HepG2 (cell line): Measurements from ENCODE around the gene P2RX7. TPM values are rescaled to one million over a fixed set of nuclear protein-coding genes. Genes with fewer than 3 reads are reported as not detected.

ENCODE experiments used
- ATAC-seq: fragments of 200-7000 bp; cut with Tn5 transposase; 3 replicates; pipeline ENCODE4 v1.9.1; 2020; ENCODE audit warnings: mild to moderate bottlenecking, moderate library complexity
- BruUV-seq: library from RNA; stranded (reverse); fragments of 400-500 nt; replicated peaks from 2 replicates; lab custom pipeline; 2021; lab: Mats Ljungman, UMichigan
- CTCF ChIA-PET: fragments of 300-600 bp; formaldehyde crosslinking; extraction: SDS; loops from one replicate; lab custom pipeline; 2021; ENCODE audit warnings: low total read pairs, inconsistent platforms, low intra/inter-chr PET ratio; lab: Yijun Ruan, JAX
- POLR2A ChIA-PET: fragments of 350-600 bp; sonication (Branson Sonifier 250); formaldehyde crosslinking; loops from one replicate; lab custom pipeline; 2020; ENCODE audit warnings: antibody characterized with exemption, inconsistent platforms; lab: Yijun Ruan, JAX
- DNase-seq: peaks from one replicate; pipeline ENCODE4 v3.0.0-alpha.2; 2015; ENCODE audit warnings: low spot score
- FAIRE-seq: peaks from 3 replicates; lab custom pipeline; 2011; peaks lifted over from hg19 to GRCh38; lab: Jason Lieb, UNC
- H2AFZ ChIP-seq: one replicate; pipeline ENCODE4 v1.6.1; 2011; ENCODE audit warnings: low read length, inconsistent platforms
- H3K27ac ChIP-seq: fragments of 300-600 bp; 3 replicates; pipeline ENCODE4 v1.8.0; 2011; ENCODE audit warnings: mixed run types, mild to moderate bottlenecking, mixed read lengths, low read length, inconsistent platforms; ENCODE audit not compliant: insufficient read depth; ENCODE audit errors: extremely low read length
- H3K27me3 ChIP-seq, 2 experiments: fragments of 200-600 bp in 1 of 2; 2 replicates in 1 of 2; 3 replicates in 1 of 2; pipeline versions ENCODE4 v1.6.0 to v1.8.0; 2011; ENCODE audit warnings: low read length in 2 of 2, mild to moderate bottlenecking in 2 of 2, moderate library complexity in 2 of 2, inconsistent platforms in 1 of 2; ENCODE audit not compliant: insufficient read depth in 2 of 2, control insufficient read depth in 1 of 2
- H3K36me3 ChIP-seq, 2 experiments: fragments of 200-600 bp in 1 of 2; replicated peaks in 1 of 2; 2 replicates in 1 of 2; 3 replicates in 1 of 2; pipeline versions ENCODE4 v1.5.1 to v1.8.0; 2011; ENCODE audit warnings: low read length in 2 of 2, inconsistent platforms in 1 of 2; ENCODE audit not compliant: insufficient read depth in 2 of 2, control insufficient read depth in 1 of 2
- H3K4me1 ChIP-seq: 2 replicates; pipeline ENCODE4 v1.5.1; 2012; ENCODE audit warnings: low read length, inconsistent platforms; ENCODE audit not compliant: insufficient read depth
- H3K4me2 ChIP-seq: 2 replicates; pipeline ENCODE4 v1.6.0; 2011; ENCODE audit warnings: low read depth, low read length, inconsistent platforms
- H3K4me3 ChIP-seq, 3 experiments: fragments of 200-600 bp in 1 of 3; sonication (generic), shearing (Covaris generic) in 1 of 3; replicated peaks in 1 of 3; 2 replicates each; pipeline ENCODE4 v1.5.1; 2011 to 2016; ENCODE audit warnings: low read length in 3 of 3, inconsistent platforms in 2 of 3, low read depth in 2 of 3, mild to moderate bottlenecking in 2 of 3, control low read depth in 1 of 3, mixed read lengths in 1 of 3; ENCODE audit not compliant: insufficient read depth in 1 of 3
- H3K79me2 ChIP-seq: one replicate; pipeline ENCODE4 v1.6.1; 2011; ENCODE audit warnings: low read length, inconsistent platforms; ENCODE audit not compliant: insufficient read depth
- H3K9ac ChIP-seq: 2 replicates; pipeline ENCODE4 v1.6.0; 2011; ENCODE audit warnings: mild to moderate bottlenecking, low read depth, low read length, inconsistent platforms; ENCODE audit not compliant: insufficient read depth
- H3K9me3 ChIP-seq: 2 replicates; pipeline ENCODE4 v1.5.1; 2012; ENCODE audit warnings: mild to moderate bottlenecking, low read length
- H4K20me1 ChIP-seq: 2 replicates; pipeline ENCODE4 v1.6.0; 2011; ENCODE audit warnings: inconsistent platforms, mild to moderate bottlenecking, low read length, moderate library complexity; ENCODE audit not compliant: insufficient read depth
- BCL6 ChIP-seq: IDR thresholded peaks from 2 replicates; pipeline ENCODE4 v1.6.1; 2016; ENCODE audit warnings: missing genetic modification reagents, missing compliant biosample characterization
- ETV5 ChIP-seq: IDR thresholded peaks from 2 replicates; pipeline ENCODE4 v1.6.1; 2018; ENCODE audit warnings: missing biosample characterization, missing genetic modification reagents, inconsistent platforms, borderline replicate concordance
- RXRA ChIP-seq: sonication (generic); formaldehyde crosslinking; IDR thresholded peaks from 2 replicates; pipeline ENCODE4 v1.5.1; 2020; ENCODE audit warnings: missing genetic modification reagents
- SAP130 ChIP-seq: IDR thresholded peaks from 2 replicates; pipeline ENCODE4 v1.6.1; 2016; ENCODE audit warnings: low read depth
- TBL1XR1 ChIP-seq: fragments of 150-350 bp; IDR thresholded peaks from 2 replicates; pipeline ENCODE4 v1.6.1; 2014; ENCODE audit warnings: borderline replicate concordance, low read length; ENCODE audit not compliant: partially characterized antibody
- TCF7 ChIP-seq: sonication (generic); IDR thresholded peaks from 2 replicates; pipeline ENCODE4 v1.6.1; 2016; ENCODE audit warnings: antibody characterized with exemption, low read depth
- ZFP36L2 ChIP-seq: sonication (generic); formaldehyde crosslinking; IDR thresholded peaks from 2 replicates; pipeline ENCODE4 v1.4.0; 2020; ENCODE audit warnings: missing genetic modification reagents
- ZNF792 ChIP-seq: IDR thresholded peaks from 2 replicates; pipeline ENCODE4 v1.6.1; 2016
- WGBS: methylation state at CpG from one replicate; pipeline ENCODE4 v1.1.6; 2017; ENCODE audit warnings: low lambda C conversion rate; 5-methylcytosine and 5-hydroxymethylcytosine counted together
- in situ Hi-C: cut with HindIII; loops from 2 replicates; pipeline ENCODE4 v1.10.0; 2017; ENCODE audit warnings: low pct_unique_long_range_greater_than_20kb; ENCODE audit not compliant: extremely low pct_ligation_motif_present
- intact Hi-C: fragments of 100-400 bp; cut with micrococcal nuclease; formaldehyde crosslinking; loops from one replicate; pipeline ENCODE4 v1.10.0; 2022; ENCODE audit not compliant: unreplicated experiment
- polyA plus RNA-seq, 8 experiments: library from polyadenylated mRNA; depleted of rRNA in 3 of 8; stranded (reverse) in 7 of 8; unstranded in 1 of 8; fragments of >200 nt; fragmentation: Illumina TruSeq in 4 of 8; extraction: Trizol in 4 of 8; gene quantifications; 2 replicates each; pipeline versions ENCODE4 v1.2.1 to v1.2.3, GENCODE V29; 2011 to 2016; ENCODE audit warnings: low read depth in 4 of 8, missing spikeins in 1 of 8, mixed read lengths in 1 of 8; ENCODE audit not compliant: insufficient read depth in 1 of 8
- total RNA-seq, 5 experiments: library from RNA; depleted of rRNA; stranded (reverse); fragments of >200 nt; fragmentation: Illumina TruSeq; extraction: Trizol; gene quantifications; 2 replicates each; pipeline ENCODE4 v1.2.3, GENCODE V29; 2016; ENCODE audit warnings: low read depth in 1 of 5
- TF ChIP-seq, protein P1 (sequence below): IDR thresholded peaks from 2 replicates; pipeline ENCODE4 v1.4.0; 2020; ENCODE audit warnings: mild to moderate bottlenecking, missing genetic modification reagents
- TF ChIP-seq, protein P2 (sequence below): sonication (generic); formaldehyde crosslinking; IDR thresholded peaks from 2 replicates; pipeline ENCODE4 v1.8.0; 2022; ENCODE audit warnings: missing genetic modification reagents, mild to moderate bottlenecking, moderate library complexity, borderline replicate concordance
- TF ChIP-seq, protein P3 (sequence below): IDR thresholded peaks from 2 replicates; pipeline ENCODE4 v1.6.1; 2016; ENCODE audit warnings: missing compliant biosample characterization, missing genetic modification reagents, borderline replicate concordance
- TF ChIP-seq, protein P4 (sequence below): sonication (generic); formaldehyde crosslinking; IDR thresholded peaks from 2 replicates; pipeline ENCODE4 v1.5.1; 2020; ENCODE audit warnings: missing genetic modification reagents, mild to moderate bottlenecking, borderline replicate concordance
- TF ChIP-seq, protein P5 (sequence below): sonication (generic); formaldehyde crosslinking; IDR thresholded peaks from 2 replicates; pipeline ENCODE4 v1.4.0; 2020; ENCODE audit warnings: missing genetic modification reagents

P2RX7 gene
- total and polyA plus RNA-seq, 2 of the 13 experiments (the other 11 are each of a cell fraction or from before 2014, with no cell fraction given), result 0.13 to 0.73 TPM

DNA sequence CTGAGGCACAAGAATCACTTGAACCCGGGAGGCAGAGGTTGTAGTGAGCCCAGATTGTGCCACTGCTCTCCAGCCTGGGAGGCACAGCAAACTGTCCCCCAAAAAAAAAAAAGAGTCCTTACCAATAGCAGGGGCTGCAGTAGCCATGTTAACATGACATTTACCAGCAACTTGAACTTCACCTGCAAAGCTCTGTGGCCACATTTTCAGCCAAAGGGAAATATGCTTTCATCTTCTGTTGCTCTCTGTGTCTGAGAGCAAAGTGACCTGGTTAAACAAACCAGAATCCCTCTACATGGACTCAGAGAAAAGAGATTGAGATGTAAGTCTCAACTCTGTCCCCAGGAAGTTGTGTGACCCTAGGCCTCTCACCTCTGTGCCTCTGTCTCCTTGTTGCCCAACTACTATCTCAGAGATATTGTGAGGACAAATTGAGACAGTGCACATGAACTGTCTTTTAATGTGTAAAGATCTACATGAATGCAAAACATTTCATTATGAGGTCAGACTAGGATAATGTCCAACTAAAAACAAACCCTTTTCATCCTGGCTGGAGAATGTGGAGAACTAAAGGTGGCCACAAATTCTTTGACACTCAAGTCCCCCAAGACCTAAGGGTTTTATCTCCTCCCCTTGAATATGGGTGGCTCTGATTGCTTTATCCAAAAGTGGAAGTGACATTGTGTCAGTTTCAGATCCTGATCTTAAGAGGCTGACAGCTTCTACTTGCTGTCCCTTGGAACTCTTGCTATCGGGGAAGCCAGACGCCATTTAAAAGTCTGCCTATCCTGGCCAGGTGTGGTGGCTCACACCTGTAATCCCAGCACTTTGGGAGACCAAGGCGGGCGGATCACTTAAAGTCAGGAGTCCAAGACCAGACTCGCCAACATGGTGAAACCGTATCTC, 52.6 kb downstream of the P2RX7 start:
- in situ Hi-C loops, result no loop called here
- Histone ChIP-seq H3K79me2 (no peaks in the 10 kb centered on the region), H3K4me3 (no peak overlapping the region), H3K27me3 (peaks cover 0 to 3% of the 10 kb centered on the region in 2 experiments; a peak in 1 of 5 replicates), H2AFZ (no peak overlapping the region), H4K20me1 (no peaks in the 10 kb centered on the region), H3K4me1 (peaks cover 12% of the 10 kb centered on the region), H3K9me3 (no peaks in the 10 kb centered on the region), H3K9ac (no peak overlapping the region), H3K4me2 (no peak overlapping the region), H3K27ac (no peak overlapping the region), H3K36me3 (no peaks in the 10 kb centered on the region)
- WGBS, result 53% methylated on average over 7 of the region's 7 CpGs
- no TSS peak for BruUV-seq
- FAIRE-seq, result no peak
- intact Hi-C loops, result no loop called here
- no peak for DNase-seq
- ATAC-seq, result peak; percentile 44
- CTCF ChIA-PET, result no interaction called here
- POLR2A ChIA-PET, result interaction anchor here (0.7 kb wide), 1 partner anchor 253 kb away, joined by 3 read pairs; no protein-coding TSS in a partner anchor
- TF ChIP-seq ETV5 (CRISPR knock-in tag) (peak; percentile 40; the same call in 1 of the 2 replicates), SAP130 (CRISPR knock-in tag) (0 out of 2 replicates have a peak, but pooled peaks have one; percentile 20), TCF7 (peak; percentile 45; the same call in 1 of the 2 replicates), BCL6 (CRISPR knock-in tag) (peak; percentile 47; the same call in 1 of the 2 replicates), RXRA (CRISPR knock-in tag) (peak; percentile 31; the same call in 1 of the 2 replicates), TBL1XR1 (peak; percentile 61), ZFP36L2 (CRISPR knock-in tag) (no peak), ZNF792 (peak; percentile 97; the same call in 1 of the 2 replicates)
- TF ChIP-seq, protein P1, sequence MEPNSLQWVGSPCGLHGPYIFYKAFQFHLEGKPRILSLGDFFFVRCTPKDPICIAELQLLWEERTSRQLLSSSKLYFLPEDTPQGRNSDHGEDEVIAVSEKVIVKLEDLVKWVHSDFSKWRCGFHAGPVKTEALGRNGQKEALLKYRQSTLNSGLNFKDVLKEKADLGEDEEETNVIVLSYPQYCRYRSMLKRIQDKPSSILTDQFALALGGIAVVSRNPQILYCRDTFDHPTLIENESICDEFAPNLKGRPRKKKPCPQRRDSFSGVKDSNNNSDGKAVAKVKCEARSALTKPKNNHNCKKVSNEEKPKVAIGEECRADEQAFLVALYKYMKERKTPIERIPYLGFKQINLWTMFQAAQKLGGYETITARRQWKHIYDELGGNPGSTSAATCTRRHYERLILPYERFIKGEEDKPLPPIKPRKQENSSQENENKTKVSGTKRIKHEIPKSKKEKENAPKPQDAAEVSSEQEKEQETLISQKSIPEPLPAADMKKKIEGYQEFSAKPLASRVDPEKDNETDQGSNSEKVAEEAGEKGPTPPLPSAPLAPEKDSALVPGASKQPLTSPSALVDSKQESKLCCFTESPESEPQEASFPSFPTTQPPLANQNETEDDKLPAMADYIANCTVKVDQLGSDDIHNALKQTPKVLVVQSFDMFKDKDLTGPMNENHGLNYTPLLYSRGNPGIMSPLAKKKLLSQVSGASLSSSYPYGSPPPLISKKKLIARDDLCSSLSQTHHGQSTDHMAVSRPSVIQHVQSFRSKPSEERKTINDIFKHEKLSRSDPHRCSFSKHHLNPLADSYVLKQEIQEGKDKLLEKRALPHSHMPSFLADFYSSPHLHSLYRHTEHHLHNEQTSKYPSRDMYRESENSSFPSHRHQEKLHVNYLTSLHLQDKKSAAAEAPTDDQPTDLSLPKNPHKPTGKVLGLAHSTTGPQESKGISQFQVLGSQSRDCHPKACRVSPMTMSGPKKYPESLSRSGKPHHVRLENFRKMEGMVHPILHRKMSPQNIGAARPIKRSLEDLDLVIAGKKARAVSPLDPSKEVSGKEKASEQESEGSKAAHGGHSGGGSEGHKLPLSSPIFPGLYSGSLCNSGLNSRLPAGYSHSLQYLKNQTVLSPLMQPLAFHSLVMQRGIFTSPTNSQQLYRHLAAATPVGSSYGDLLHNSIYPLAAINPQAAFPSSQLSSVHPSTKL (CRISPR knock-in tag), result peak; percentile 30; the same call in 1 of the 2 replicates
- TF ChIP-seq, protein P2, sequence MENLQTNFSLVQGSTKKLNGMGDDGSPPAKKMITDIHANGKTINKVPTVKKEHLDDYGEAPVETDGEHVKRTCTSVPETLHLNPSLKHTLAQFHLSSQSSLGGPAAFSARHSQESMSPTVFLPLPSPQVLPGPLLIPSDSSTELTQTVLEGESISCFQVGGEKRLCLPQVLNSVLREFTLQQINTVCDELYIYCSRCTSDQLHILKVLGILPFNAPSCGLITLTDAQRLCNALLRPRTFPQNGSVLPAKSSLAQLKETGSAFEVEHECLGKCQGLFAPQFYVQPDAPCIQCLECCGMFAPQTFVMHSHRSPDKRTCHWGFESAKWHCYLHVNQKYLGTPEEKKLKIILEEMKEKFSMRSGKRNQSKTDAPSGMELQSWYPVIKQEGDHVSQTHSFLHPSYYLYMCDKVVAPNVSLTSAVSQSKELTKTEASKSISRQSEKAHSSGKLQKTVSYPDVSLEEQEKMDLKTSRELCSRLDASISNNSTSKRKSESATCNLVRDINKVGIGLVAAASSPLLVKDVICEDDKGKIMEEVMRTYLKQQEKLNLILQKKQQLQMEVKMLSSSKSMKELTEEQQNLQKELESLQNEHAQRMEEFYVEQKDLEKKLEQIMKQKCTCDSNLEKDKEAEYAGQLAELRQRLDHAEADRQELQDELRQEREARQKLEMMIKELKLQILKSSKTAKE (CRISPR knock-in tag), result peak; percentile 50; the same call in 1 of the 2 replicates
- TF ChIP-seq, protein P3, sequence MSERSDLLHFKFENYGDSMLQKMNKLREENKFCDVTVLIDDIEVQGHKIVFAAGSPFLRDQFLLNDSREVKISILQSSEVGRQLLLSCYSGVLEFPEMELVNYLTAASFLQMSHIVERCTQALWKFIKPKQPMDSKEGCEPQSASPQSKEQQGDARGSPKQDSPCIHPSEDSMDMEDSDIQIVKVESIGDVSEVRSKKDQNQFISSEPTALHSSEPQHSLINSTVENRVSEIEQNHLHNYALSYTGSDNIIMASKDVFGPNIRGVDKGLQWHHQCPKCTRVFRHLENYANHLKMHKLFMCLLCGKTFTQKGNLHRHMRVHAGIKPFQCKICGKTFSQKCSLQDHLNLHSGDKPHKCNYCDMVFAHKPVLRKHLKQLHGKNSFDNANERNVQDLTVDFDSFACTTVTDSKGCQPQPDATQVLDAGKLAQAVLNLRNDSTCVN (CRISPR knock-in tag), result no peak
- TF ChIP-seq, protein P4, sequence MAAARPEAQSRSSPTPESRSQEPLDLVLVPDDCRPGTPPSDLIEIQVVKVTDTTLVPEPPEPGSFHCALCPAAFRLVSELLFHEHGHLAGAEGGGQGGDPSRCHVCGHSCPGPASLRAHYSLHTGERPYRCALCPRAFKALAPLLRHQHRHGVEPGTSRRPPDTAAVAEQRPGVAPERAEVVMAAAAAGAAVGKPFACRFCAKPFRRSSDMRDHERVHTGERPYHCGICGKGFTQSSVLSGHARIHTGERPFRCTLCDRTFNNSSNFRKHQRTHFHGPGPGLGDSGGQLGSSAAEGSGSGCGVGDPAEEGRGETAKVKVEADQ (CRISPR knock-in tag), result no peak
- TF ChIP-seq, protein P5, sequence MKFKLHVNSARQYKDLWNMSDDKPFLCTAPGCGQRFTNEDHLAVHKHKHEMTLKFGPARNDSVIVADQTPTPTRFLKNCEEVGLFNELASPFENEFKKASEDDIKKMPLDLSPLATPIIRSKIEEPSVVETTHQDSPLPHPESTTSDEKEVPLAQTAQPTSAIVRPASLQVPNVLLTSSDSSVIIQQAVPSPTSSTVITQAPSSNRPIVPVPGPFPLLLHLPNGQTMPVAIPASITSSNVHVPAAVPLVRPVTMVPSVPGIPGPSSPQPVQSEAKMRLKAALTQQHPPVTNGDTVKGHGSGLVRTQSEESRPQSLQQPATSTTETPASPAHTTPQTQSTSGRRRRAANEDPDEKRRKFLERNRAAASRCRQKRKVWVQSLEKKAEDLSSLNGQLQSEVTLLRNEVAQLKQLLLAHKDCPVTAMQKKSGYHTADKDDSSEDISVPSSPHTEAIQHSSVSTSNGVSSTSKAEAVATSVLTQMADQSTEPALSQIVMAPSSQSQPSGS (CRISPR knock-in tag), result no peak
